ENCODE measurements around the gene ANO10. TPM values are rescaled to one million over a fixed set of nuclear protein-coding genes. Genes with fewer than 3 reads are reported as not detected.

Gene ANO10
- total RNA-seq, 1 experiment from 2014 or later, result 26.6 TPM

GRCh38 chr3:43434431-43434830 is 187.4 kb downstream of the ANO10 start:
- no TSS peak for BruUV-seq (replicated peaks)
- no peaks in the 10 kb centered on the region for H3K9me3 ChIP-seq (ENCODE audit: control insufficient read depth, insufficient read depth, low read depth, low read length)
- H3K4me3 ChIP-seq (ENCODE audit: low read depth in 2 of 2, low read length in 2 of 2), result no peak overlapping the region
- H3K36me3 ChIP-seq (ENCODE audit: control insufficient read depth, insufficient read depth, low read length), result no peaks in the 10 kb centered on the region
- H3K27me3 ChIP-seq (ENCODE audit: control insufficient read depth, insufficient read depth, low read length), result no peaks in the 10 kb centered on the region
- ChIA-PET CTCF (no interaction called here), POLR2A (no interaction called here)
- in situ Hi-C loops (cut with HindIII; ENCODE audit: low pct_unique_long_range_greater_than_20kb, low sequenced_read_pairs), result no loop called here
- TF ChIP-seq, protein P1, sequence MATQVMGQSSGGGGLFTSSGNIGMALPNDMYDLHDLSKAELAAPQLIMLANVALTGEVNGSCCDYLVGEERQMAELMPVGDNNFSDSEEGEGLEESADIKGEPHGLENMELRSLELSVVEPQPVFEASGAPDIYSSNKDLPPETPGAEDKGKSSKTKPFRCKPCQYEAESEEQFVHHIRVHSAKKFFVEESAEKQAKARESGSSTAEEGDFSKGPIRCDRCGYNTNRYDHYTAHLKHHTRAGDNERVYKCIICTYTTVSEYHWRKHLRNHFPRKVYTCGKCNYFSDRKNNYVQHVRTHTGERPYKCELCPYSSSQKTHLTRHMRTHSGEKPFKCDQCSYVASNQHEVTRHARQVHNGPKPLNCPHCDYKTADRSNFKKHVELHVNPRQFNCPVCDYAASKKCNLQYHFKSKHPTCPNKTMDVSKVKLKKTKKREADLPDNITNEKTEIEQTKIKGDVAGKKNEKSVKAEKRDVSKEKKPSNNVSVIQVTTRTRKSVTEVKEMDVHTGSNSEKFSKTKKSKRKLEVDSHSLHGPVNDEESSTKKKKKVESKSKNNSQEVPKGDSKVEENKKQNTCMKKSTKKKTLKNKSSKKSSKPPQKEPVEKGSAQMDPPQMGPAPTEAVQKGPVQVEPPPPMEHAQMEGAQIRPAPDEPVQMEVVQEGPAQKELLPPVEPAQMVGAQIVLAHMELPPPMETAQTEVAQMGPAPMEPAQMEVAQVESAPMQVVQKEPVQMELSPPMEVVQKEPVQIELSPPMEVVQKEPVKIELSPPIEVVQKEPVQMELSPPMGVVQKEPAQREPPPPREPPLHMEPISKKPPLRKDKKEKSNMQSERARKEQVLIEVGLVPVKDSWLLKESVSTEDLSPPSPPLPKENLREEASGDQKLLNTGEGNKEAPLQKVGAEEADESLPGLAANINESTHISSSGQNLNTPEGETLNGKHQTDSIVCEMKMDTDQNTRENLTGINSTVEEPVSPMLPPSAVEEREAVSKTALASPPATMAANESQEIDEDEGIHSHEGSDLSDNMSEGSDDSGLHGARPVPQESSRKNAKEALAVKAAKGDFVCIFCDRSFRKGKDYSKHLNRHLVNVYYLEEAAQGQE (IDR thresholded peaks at IDR 0.05; ENCODE audit: insufficient read depth in 1 of 2, low read depth in 2 of 2, low read length in 1 of 2), result no peak
- TF ChIP-seq SIN3A (IDR thresholded peaks at IDR 0.05; ENCODE audit: borderline replicate concordance, insufficient read depth, low read depth, low read length) (no peak), TCF7L2 (IDR thresholded peaks at IDR 0.05; ENCODE audit: low read depth, low read length) (no peak), POLR2AphosphoS5 (IDR thresholded peaks at IDR 0.05; ENCODE audit: low read depth, low read length) (no peak)
- TF ChIP-seq, protein P2, sequence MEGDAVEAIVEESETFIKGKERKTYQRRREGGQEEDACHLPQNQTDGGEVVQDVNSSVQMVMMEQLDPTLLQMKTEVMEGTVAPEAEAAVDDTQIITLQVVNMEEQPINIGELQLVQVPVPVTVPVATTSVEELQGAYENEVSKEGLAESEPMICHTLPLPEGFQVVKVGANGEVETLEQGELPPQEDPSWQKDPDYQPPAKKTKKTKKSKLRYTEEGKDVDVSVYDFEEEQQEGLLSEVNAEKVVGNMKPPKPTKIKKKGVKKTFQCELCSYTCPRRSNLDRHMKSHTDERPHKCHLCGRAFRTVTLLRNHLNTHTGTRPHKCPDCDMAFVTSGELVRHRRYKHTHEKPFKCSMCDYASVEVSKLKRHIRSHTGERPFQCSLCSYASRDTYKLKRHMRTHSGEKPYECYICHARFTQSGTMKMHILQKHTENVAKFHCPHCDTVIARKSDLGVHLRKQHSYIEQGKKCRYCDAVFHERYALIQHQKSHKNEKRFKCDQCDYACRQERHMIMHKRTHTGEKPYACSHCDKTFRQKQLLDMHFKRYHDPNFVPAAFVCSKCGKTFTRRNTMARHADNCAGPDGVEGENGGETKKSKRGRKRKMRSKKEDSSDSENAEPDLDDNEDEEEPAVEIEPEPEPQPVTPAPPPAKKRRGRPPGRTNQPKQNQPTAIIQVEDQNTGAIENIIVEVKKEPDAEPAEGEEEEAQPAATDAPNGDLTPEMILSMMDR (IDR thresholded peaks at IDR 0.05), result no peak
- DNase-seq (ENCODE audit: low read depth, low spot score), result no peak
- no peak for ATAC-seq
- no peaks in the 10 kb centered on the region for H3K4me1 ChIP-seq (ENCODE audit: control insufficient read depth, insufficient read depth, low read length)
- intact Hi-C loops (cut with micrococcal nuclease; ENCODE audit: unreplicated experiment), result no loop called here
- no peak overlapping the region for H3K27ac ChIP-seq (ENCODE audit: low read length)

GRCh38 chr3:43432462-43432861 is 189.3 kb downstream of the ANO10 start:
- H3K4me3 ChIP-seq (ENCODE audit: low read depth in 2 of 2, low read length in 2 of 2), result no peak overlapping the region
- no peaks in the 10 kb centered on the region for H3K36me3 ChIP-seq (ENCODE audit: control insufficient read depth, insufficient read depth, low read length)
- H3K27me3 ChIP-seq (ENCODE audit: control insufficient read depth, insufficient read depth, low read length), result no peaks in the 10 kb centered on the region
- in situ Hi-C loops (cut with HindIII; ENCODE audit: low pct_unique_long_range_greater_than_20kb, low sequenced_read_pairs), result no loop called here
- TF ChIP-seq POLR2AphosphoS5 (IDR thresholded peaks at IDR 0.05; ENCODE audit: low read depth, low read length), result no peak
- ChIA-PET POLR2A (no interaction called here), CTCF (no interaction called here)
- no peak for DNase-seq (ENCODE audit: low read depth, low spot score)
- H3K27ac ChIP-seq (ENCODE audit: low read length), result no peak overlapping the region
- BruUV-seq (replicated peaks), result no TSS peak
- no peaks in the 10 kb centered on the region for H3K9me3 ChIP-seq (ENCODE audit: control insufficient read depth, insufficient read depth, low read depth, low read length)
- ATAC-seq, result no peak
- no peaks in the 10 kb centered on the region for H3K4me1 ChIP-seq (ENCODE audit: control insufficient read depth, insufficient read depth, low read length)
- intact Hi-C loops (cut with micrococcal nuclease; ENCODE audit: unreplicated experiment), result no loop called here

GRCh38 chr3:43426388-43426787 is 195.4 kb downstream of the ANO10 start:
- no peaks in the 10 kb centered on the region for H3K36me3 ChIP-seq (ENCODE audit: control insufficient read depth, insufficient read depth, low read length)
- DNase-seq (ENCODE audit: low read depth, low spot score) (no peak), ATAC-seq (no peak)
- no peaks in the 10 kb centered on the region for H3K4me1 ChIP-seq (ENCODE audit: control insufficient read depth, insufficient read depth, low read length)
- no TSS peak for BruUV-seq (replicated peaks)
- H3K27ac ChIP-seq (ENCODE audit: low read length), result no peak overlapping the region
- intact Hi-C loops (cut with micrococcal nuclease; ENCODE audit: unreplicated experiment), result no loop called here
- H3K27me3 ChIP-seq (ENCODE audit: control insufficient read depth, insufficient read depth, low read length), result no peaks in the 10 kb centered on the region
- ChIA-PET CTCF (no interaction called here), POLR2A (no interaction called here)
- no peak for TF ChIP-seq TCF7L2 (IDR thresholded peaks at IDR 0.05; ENCODE audit: low read depth, low read length)
- no peak for TF ChIP-seq SIN3A (IDR thresholded peaks at IDR 0.05; ENCODE audit: borderline replicate concordance, insufficient read depth, low read depth, low read length)
- TF ChIP-seq POLR2AphosphoS5 (IDR thresholded peaks at IDR 0.05; ENCODE audit: low read depth, low read length), result no peak
- TF ChIP-seq, protein P1 (IDR thresholded peaks at IDR 0.05; ENCODE audit: insufficient read depth in 1 of 2, low read depth in 2 of 2, low read length in 1 of 2), result no peak
- TF ChIP-seq, protein P2 (IDR thresholded peaks at IDR 0.05), result no peak
- no peak overlapping the region for H3K4me3 ChIP-seq (ENCODE audit: low read depth in 2 of 2, low read length in 2 of 2)
- in situ Hi-C loops (cut with HindIII; ENCODE audit: low pct_unique_long_range_greater_than_20kb, low sequenced_read_pairs), result no loop called here
- H3K9me3 ChIP-seq (ENCODE audit: control insufficient read depth, insufficient read depth, low read depth, low read length), result no peaks in the 10 kb centered on the region

Data from Panc1 (cell line).